Measurements from ENCODE around the gene NOS1AP. TPM values are rescaled to one million over a fixed set of nuclear protein-coding genes. Genes with fewer than 3 reads are reported as not detected.

The NOS1AP gene
- total and polyA plus RNA-seq, 2 experiments from 2014 or later: 5.8 to 6.6 TPM

GRCh38 chr1:162200096-162200847, 130.8 kb downstream of the NOS1AP start:
- H3K27ac Mint-ChIP-seq: no peak overlapping the region

More at GRCh38 chr1:162200096-162200847, 130.8 kb downstream of the NOS1AP start:
- H3K9me3 Mint-ChIP-seq: no peaks in the 10 kb centered on the region; the same call in 2 of the 3 replicates
- peaks cover 8% of the 10 kb centered on the region for H3K27me3 Mint-ChIP-seq (ENCODE audit: insufficient read depth, low read depth, poor library complexity)
- H3K36me3 Mint-ChIP-seq (ENCODE audit: low read depth): peaks cover 2% of the 10 kb centered on the region; the same call in 1 of the 3 replicates
- peaks cover 83% of the 10 kb centered on the region for H3K79me2 ChIP-seq (replicated peaks; ENCODE audit: insufficient read depth)
- peaks cover 55% of the 10 kb centered on the region for H3K4me1 ChIP-seq (ENCODE audit: insufficient read depth)
- H2AFZ ChIP-seq: no peak overlapping the region
- DNase-seq (ENCODE audit: low spot score): no peak
- no peak overlapping the region for H3K4me3 Mint-ChIP-seq
- no peak overlapping the region for H3K4me3 ChIP-seq
- H3F3A ChIP-seq (replicated peaks; ENCODE audit: low read depth): peaks cover 9% of the 10 kb centered on the region; the same call in 1 of the 2 replicates
- H3K4me2 ChIP-seq: no peak overlapping the region
- no peak overlapping the region for H3K27ac ChIP-seq (ENCODE audit: low read depth)
- peaks cover 68% of the 10 kb centered on the region for H3K4me1 Mint-ChIP-seq
- H3K9me2 ChIP-seq (ENCODE audit: insufficient read depth): peaks cover 3% of the 10 kb centered on the region; the same call in 1 of the 2 replicates
- H3K36me3 ChIP-seq (ENCODE audit: insufficient read depth): no peaks in the 10 kb centered on the region
- TF ChIP-seq ETS1 (IDR thresholded peaks at IDR 0.05) (no peak), ZNF114 (CRISPR knock-in tag; IDR thresholded peaks at IDR 0.05) (no peak), CREB1 (CRISPR knock-in tag; IDR thresholded peaks at IDR 0.05; ENCODE audit: low read depth) (no peak), JUNB (IDR thresholded peaks at IDR 0.05; ENCODE audit: unreplicated experiment) (no peak), CTCF (conservative IDR thresholded peaks at IDR 0.05; ENCODE audit: low read depth in 2 of 2) (no peak), STAT1 (IDR thresholded peaks at IDR 0.05; ENCODE audit: unreplicated experiment) (no peak), EZH2phosphoT487 (IDR thresholded peaks at IDR 0.05; ENCODE audit: unreplicated experiment) (no peak), REST (IDR thresholded peaks at IDR 0.05; ENCODE audit: unreplicated experiment) (no peak), POLR2AphosphoS5 (IDR thresholded peaks at IDR 0.05; ENCODE audit: low read depth) (no peak), EZH2 (IDR thresholded peaks at IDR 0.05; ENCODE audit: low read depth, unreplicated experiment) (no peak), ZNF331 (CRISPR knock-in tag; IDR thresholded peaks at IDR 0.05; ENCODE audit: low read depth) (no peak), ZNF462 (CRISPR knock-in tag; IDR thresholded peaks at IDR 0.05) (no peak), NANOG (IDR thresholded peaks at IDR 0.05; ENCODE audit: borderline replicate concordance) (no peak)
- H3K27me3 ChIP-seq (ENCODE audit: insufficient read depth): no peaks in the 10 kb centered on the region
- peaks cover 4% of the 10 kb centered on the region; the same call in 1 of the 2 replicates for H4K20me1 ChIP-seq (replicated peaks; ENCODE audit: insufficient read depth)
- no peak for ATAC-seq
